Nephron progenitor cell (in vitro differentiated cells): ENCODE data around the gene CDON.

Experiments used
- DNase-seq: peaks from one replicate; pipeline ENCODE4 v3.0.0; 2021
- H3K27ac Mint-ChIP-seq: 2 replicates; pipeline ENCODE4 v1.8.0; 2021; ENCODE audit warnings: mild to moderate bottlenecking, moderate library complexity, mixed read lengths
- H3K27me3 Mint-ChIP-seq: 2 replicates; pipeline ENCODE4 v1.8.0; 2021; ENCODE audit warnings: mild to moderate bottlenecking, low read depth, mixed read lengths; ENCODE audit not compliant: poor library complexity
- H3K36me3 Mint-ChIP-seq: 2 replicates; pipeline ENCODE4 v1.8.0; 2021; ENCODE audit warnings: low read depth, mixed read lengths
- H3K4me1 Mint-ChIP-seq: 2 replicates; pipeline ENCODE4 v1.8.0; 2021; ENCODE audit warnings: mixed read lengths
- H3K4me3 Mint-ChIP-seq: 2 replicates; pipeline ENCODE4 v1.8.0; 2021; ENCODE audit warnings: mild to moderate bottlenecking, moderate library complexity, mixed read lengths
- H3K9me3 Mint-ChIP-seq: 2 replicates; pipeline ENCODE4 v1.8.0; 2021; ENCODE audit warnings: mild to moderate bottlenecking, moderate library complexity, mixed read lengths
- CTCF ChIP-seq: fragments of 200-600 bp; sonication (generic); IDR thresholded peaks from 2 replicates; pipeline ENCODE4 v1.5.0; 2021; ENCODE audit warnings: antibody characterized with exemption

CDON gene

GRCh38 chr11:125926682-125927081 is 136.0 kb downstream of the CDON start:
- TF ChIP-seq CTCF: no peak
- Mint-ChIP-seq H3K36me3 (no peaks in the 10 kb centered on the region), H3K27ac (no peak overlapping the region), H3K9me3 (no peaks in the 10 kb centered on the region), H3K4me3 (no peak overlapping the region), H3K27me3 (peaks cover 10% of the 10 kb centered on the region), H3K4me1 (peaks cover 24% of the 10 kb centered on the region)
- DNase-seq: no peak

- Mint-ChIP-seq H3K9me3 (no peaks in the 10 kb centered on the region), H3K36me3 (no peaks in the 10 kb centered on the region), H3K4me3 (no peak overlapping the region), H3K4me1 (peaks cover 18% of the 10 kb centered on the region), H3K27ac (no peak overlapping the region), H3K27me3 (peaks cover 10% of the 10 kb centered on the region)
- TF ChIP-seq CTCF: no peak
- DNase-seq: no peak
Observed at GRCh38 chr11:125925804-125926203, 136.9 kb downstream of the CDON start.

- H3K27ac Mint-ChIP-seq: no peak overlapping the region
- peaks cover 12% of the 10 kb centered on the region for H3K27me3 Mint-ChIP-seq
- TF ChIP-seq CTCF: no peak
- no peak for DNase-seq
- no peaks in the 10 kb centered on the region for H3K36me3 Mint-ChIP-seq
- no peaks in the 10 kb centered on the region for H3K9me3 Mint-ChIP-seq
- H3K4me1 Mint-ChIP-seq: peaks cover 18% of the 10 kb centered on the region
- H3K4me3 Mint-ChIP-seq: no peak overlapping the region
Observed at GRCh38 chr11:125925247-125925740, 137.4 kb downstream of the CDON start.

GRCh38 chr11:125924384-125925007 is 138.2 kb downstream of the CDON start:
- Mint-ChIP-seq H3K4me3 (no peak overlapping the region), H3K4me1 (peaks cover 18% of the 10 kb centered on the region)
- TF ChIP-seq CTCF: no peak

GRCh38 chr11:125923633-125924032 is 139.0 kb downstream of the CDON start:
- H3K27me3 Mint-ChIP-seq: peaks cover 15% of the 10 kb centered on the region
- peaks cover 18% of the 10 kb centered on the region for H3K4me1 Mint-ChIP-seq
- H3K27ac Mint-ChIP-seq: no peak overlapping the region
- no peaks in the 10 kb centered on the region for H3K36me3 Mint-ChIP-seq
- no peak overlapping the region for H3K4me3 Mint-ChIP-seq
- no peaks in the 10 kb centered on the region for H3K9me3 Mint-ChIP-seq
- DNase-seq: no peak
- no peak for TF ChIP-seq CTCF

More at GRCh38 chr11:125924384-125925007, 138.2 kb downstream of the CDON start:
- Mint-ChIP-seq H3K36me3 (no peaks in the 10 kb centered on the region), H3K9me3 (no peaks in the 10 kb centered on the region), H3K27me3 (peaks cover 12% of the 10 kb centered on the region), H3K27ac (no peak overlapping the region)
- DNase-seq: no peak

- TF ChIP-seq CTCF: peak; percentile 80
- peak; percentile 66 for DNase-seq
- H3K4me1 Mint-ChIP-seq: peaks cover 18% of the 10 kb centered on the region
- peaks cover 15% of the 10 kb centered on the region for H3K27me3 Mint-ChIP-seq
- H3K9me3 Mint-ChIP-seq: no peaks in the 10 kb centered on the region
- H3K36me3 Mint-ChIP-seq: no peaks in the 10 kb centered on the region
- no peak overlapping the region for H3K4me3 Mint-ChIP-seq
- no peak overlapping the region for H3K27ac Mint-ChIP-seq
Observed at GRCh38 chr11:125923012-125923579, 139.6 kb downstream of the CDON start.
